HepG2 (cell line): ENCODE measurements around the gene NOVA2. TPM values are rescaled to one million over a fixed set of nuclear protein-coding genes. Genes with fewer than 3 reads are reported as not detected.

Experiments
- ARNTL ChIP-seq: sonication (generic); formaldehyde crosslinking; IDR thresholded peaks from 2 replicates; pipeline ENCODE4 v1.4.0; 2020; ENCODE audit warnings: mild to moderate bottlenecking, missing genetic modification reagents
- ATF7 ChIP-seq, 2 experiments: fragments of 450-650 bp in 1 of 2; sonication (generic) in 1 of 2; formaldehyde crosslinking in 1 of 2; IDR thresholded peaks; 2 replicates each; pipeline versions ENCODE4 v1.4.0 to v1.6.1; 2016 to 2020; ENCODE audit warnings: antibody characterized with exemption in 1 of 2, mild to moderate bottlenecking in 1 of 2, missing genetic modification reagents in 1 of 2
- FOXK2 ChIP-seq: fragments of 450-650 bp; IDR thresholded peaks from 2 replicates; pipeline ENCODE4 v1.6.1; 2016
- MIER3 ChIP-seq: IDR thresholded peaks from 2 replicates; pipeline ENCODE4 v1.6.1; 2016; ENCODE audit warnings: missing compliant biosample characterization, borderline replicate concordance
- MYNN ChIP-seq: sonication (generic); formaldehyde crosslinking; IDR thresholded peaks from 2 replicates; pipeline ENCODE4 v1.4.0; 2020; ENCODE audit warnings: mild to moderate bottlenecking, low read depth, missing genetic modification reagents
- PRPF4 ChIP-seq: fragments of 200-400 bp; formaldehyde crosslinking; IDR thresholded peaks from 2 replicates; pipeline ENCODE4 v1.6.1; 2016; ENCODE audit warnings: low read length, low read depth; ENCODE audit not compliant: poor library complexity, severe bottlenecking
- RFX3 ChIP-seq: IDR thresholded peaks from 2 replicates; pipeline ENCODE4 v1.6.1; 2016; ENCODE audit warnings: missing biosample characterization, missing genetic modification reagents
- SMYD3 ChIP-seq: sonication (generic); formaldehyde crosslinking; IDR thresholded peaks from 2 replicates; pipeline ENCODE4 v1.8.1; 2023; ENCODE audit warnings: mild to moderate bottlenecking, missing genetic modification reagents
- SP5 ChIP-seq: IDR thresholded peaks from 2 replicates; pipeline ENCODE4 v1.6.1; 2016; ENCODE audit warnings: low read depth, borderline replicate concordance
- ZNF3 ChIP-seq: IDR thresholded peaks from 2 replicates; pipeline ENCODE4 v1.7.0; 2017; ENCODE audit warnings: inconsistent platforms
- ZNF562 ChIP-seq: sonication (generic); formaldehyde crosslinking; IDR thresholded peaks from 2 replicates; pipeline ENCODE4 v1.8.0; 2022; ENCODE audit warnings: missing genetic modification reagents, borderline replicate concordance
- ZNF644 ChIP-seq: IDR thresholded peaks from 2 replicates; pipeline ENCODE4 v1.6.1; 2016; ENCODE audit warnings: low read depth
- polyA plus RNA-seq, 8 experiments: library from polyadenylated mRNA; depleted of rRNA in 3 of 8; stranded (reverse) in 7 of 8; unstranded in 1 of 8; fragments of >200 nt; fragmentation: Illumina TruSeq in 4 of 8; extraction: Trizol in 4 of 8; gene quantifications; 2 replicates each; pipeline versions ENCODE4 v1.2.1 to v1.2.3, GENCODE V29; 2011 to 2016; ENCODE audit warnings: low read depth in 4 of 8, missing spikeins in 1 of 8, mixed read lengths in 1 of 8; ENCODE audit not compliant: insufficient read depth in 1 of 8
- total RNA-seq, 5 experiments: library from RNA; depleted of rRNA; stranded (reverse); fragments of >200 nt; fragmentation: Illumina TruSeq; extraction: Trizol; gene quantifications; 2 replicates each; pipeline ENCODE4 v1.2.3, GENCODE V29; 2016; ENCODE audit warnings: low read depth in 1 of 5
- TF ChIP-seq, protein P1 (sequence below): sonication (generic); formaldehyde crosslinking; IDR thresholded peaks from 2 replicates; pipeline ENCODE4 v1.4.0; 2020; ENCODE audit warnings: mild to moderate bottlenecking, missing genetic modification reagents
- TF ChIP-seq, protein P2 (sequence below): sonication (generic); formaldehyde crosslinking; IDR thresholded peaks from 2 replicates; pipeline ENCODE4 v1.9.0; 2021; ENCODE audit warnings: missing genetic modification reagents, borderline replicate concordance
- TF ChIP-seq, protein P3 (sequence below): sonication (generic); formaldehyde crosslinking; IDR thresholded peaks from 2 replicates; pipeline ENCODE4 v1.4.0; 2020; ENCODE audit warnings: low read depth, missing genetic modification reagents

The NOVA2 gene
- total and polyA plus RNA-seq, 2 of the 13 experiments (the other 11 are each of a cell fraction or from before 2014, with no cell fraction given), result not detected

DNA sequence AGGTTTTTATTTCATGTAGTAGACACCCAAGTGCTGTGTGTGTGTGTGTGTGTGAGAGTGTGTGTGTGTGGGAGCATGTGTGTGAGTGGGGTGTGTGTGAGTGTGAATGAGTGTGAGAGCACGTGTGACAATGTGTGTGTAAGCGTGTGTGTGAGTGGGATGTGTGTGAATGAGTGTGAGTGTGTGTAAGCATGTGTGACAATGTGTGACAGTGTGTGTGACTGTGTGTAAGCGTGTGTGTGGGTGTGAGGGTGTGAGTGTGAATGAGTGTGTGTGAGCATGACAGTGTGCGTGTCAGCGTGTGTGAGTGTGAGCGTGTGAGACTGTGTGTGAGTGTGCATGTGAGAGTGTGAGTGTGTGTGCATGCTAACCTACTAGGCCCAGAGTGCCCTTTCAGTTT is 15.3 kb downstream of the NOVA2 start (continued):
- TF ChIP-seq ARNTL (no peak), ZNF562 (no peak), ZNF644 (CRISPR knock-in tag) (no peak), ZNF3 (CRISPR knock-in tag) (no peak), FOXK2 (0 out of 2 replicates have a peak, but pooled peaks have one; percentile 7), SP5 (CRISPR knock-in tag) (no peak), MYNN (CRISPR knock-in tag) (no peak), RFX3 (CRISPR knock-in tag) (no peak), SMYD3 (no peak), PRPF4 (no peak), ATF7 (IDR thresholded peaks at IDR 0.05) (0 out of 2 replicates have a peak, but pooled peaks have one; percentile 11), ATF7 (CRISPR knock-in tag; IDR thresholded peaks at IDR 0.05) (no peak), MIER3 (CRISPR knock-in tag) (no peak)
- TF ChIP-seq, protein P1, sequence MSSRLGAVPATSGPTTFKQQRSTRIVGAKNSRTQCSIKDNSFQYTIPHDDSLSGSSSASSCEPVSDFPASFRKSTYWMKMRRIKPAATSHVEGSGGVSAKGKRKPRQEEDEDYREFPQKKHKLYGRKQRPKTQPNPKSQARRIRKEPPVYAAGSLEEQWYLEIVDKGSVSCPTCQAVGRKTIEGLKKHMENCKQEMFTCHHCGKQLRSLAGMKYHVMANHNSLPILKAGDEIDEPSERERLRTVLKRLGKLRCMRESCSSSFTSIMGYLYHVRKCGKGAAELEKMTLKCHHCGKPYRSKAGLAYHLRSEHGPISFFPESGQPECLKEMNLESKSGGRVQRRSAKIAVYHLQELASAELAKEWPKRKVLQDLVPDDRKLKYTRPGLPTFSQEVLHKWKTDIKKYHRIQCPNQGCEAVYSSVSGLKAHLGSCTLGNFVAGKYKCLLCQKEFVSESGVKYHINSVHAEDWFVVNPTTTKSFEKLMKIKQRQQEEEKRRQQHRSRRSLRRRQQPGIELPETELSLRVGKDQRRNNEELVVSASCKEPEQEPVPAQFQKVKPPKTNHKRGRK (CRISPR knock-in tag), result no peak
- TF ChIP-seq, protein P2, sequence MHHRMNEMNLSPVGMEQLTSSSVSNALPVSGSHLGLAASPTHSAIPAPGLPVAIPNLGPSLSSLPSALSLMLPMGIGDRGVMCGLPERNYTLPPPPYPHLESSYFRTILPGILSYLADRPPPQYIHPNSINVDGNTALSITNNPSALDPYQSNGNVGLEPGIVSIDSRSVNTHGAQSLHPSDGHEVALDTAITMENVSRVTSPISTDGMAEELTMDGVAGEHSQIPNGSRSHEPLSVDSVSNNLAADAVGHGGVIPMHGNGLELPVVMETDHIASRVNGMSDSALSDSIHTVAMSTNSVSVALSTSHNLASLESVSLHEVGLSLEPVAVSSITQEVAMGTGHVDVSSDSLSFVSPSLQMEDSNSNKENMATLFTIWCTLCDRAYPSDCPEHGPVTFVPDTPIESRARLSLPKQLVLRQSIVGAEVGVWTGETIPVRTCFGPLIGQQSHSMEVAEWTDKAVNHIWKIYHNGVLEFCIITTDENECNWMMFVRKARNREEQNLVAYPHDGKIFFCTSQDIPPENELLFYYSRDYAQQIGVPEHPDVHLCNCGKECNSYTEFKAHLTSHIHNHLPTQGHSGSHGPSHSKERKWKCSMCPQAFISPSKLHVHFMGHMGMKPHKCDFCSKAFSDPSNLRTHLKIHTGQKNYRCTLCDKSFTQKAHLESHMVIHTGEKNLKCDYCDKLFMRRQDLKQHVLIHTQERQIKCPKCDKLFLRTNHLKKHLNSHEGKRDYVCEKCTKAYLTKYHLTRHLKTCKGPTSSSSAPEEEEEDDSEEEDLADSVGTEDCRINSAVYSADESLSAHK (CRISPR knock-in tag), result no peak
- TF ChIP-seq, protein P3, sequence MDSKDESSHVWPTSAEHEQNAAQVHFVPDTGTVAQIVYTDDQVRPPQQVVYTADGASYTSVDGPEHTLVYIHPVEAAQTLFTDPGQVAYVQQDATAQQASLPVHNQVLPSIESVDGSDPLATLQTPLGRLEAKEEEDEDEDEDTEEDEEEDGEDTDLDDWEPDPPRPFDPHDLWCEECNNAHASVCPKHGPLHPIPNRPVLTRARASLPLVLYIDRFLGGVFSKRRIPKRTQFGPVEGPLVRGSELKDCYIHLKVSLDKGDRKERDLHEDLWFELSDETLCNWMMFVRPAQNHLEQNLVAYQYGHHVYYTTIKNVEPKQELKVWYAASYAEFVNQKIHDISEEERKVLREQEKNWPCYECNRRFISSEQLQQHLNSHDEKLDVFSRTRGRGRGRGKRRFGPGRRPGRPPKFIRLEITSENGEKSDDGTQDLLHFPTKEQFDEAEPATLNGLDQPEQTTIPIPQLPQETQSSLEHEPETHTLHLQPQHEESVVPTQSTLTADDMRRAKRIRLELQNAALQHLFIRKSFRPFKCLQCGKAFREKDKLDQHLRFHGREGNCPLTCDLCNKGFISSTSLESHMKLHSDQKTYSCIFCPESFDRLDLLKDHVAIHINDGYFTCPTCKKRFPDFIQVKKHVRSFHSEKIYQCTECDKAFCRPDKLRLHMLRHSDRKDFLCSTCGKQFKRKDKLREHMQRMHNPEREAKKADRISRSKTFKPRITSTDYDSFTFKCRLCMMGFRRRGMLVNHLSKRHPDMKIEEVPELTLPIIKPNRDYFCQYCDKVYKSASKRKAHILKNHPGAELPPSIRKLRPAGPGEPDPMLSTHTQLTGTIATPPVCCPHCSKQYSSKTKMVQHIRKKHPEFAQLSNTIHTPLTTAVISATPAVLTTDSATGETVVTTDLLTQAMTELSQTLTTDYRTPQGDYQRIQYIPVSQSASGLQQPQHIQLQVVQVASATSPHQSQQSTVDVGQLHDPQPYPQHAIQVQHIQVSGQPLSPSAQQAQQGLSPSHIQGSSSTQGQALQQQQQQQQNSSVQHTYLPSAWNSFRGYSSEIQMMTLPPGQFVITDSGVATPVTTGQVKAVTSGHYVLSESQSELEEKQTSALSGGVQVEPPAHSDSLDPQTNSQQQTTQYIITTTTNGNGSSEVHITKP (CRISPR knock-in tag), result no peak
